ENCODE results near the gene CDC42EP3. TPM values are rescaled to one million over a fixed set of nuclear protein-coding genes. Genes with fewer than 3 reads are reported as not detected.

Gene CDC42EP3
- total and polyA plus RNA-seq, 9 donors = 12.0 to 82.7 (median 27.6) TPM

DNA sequence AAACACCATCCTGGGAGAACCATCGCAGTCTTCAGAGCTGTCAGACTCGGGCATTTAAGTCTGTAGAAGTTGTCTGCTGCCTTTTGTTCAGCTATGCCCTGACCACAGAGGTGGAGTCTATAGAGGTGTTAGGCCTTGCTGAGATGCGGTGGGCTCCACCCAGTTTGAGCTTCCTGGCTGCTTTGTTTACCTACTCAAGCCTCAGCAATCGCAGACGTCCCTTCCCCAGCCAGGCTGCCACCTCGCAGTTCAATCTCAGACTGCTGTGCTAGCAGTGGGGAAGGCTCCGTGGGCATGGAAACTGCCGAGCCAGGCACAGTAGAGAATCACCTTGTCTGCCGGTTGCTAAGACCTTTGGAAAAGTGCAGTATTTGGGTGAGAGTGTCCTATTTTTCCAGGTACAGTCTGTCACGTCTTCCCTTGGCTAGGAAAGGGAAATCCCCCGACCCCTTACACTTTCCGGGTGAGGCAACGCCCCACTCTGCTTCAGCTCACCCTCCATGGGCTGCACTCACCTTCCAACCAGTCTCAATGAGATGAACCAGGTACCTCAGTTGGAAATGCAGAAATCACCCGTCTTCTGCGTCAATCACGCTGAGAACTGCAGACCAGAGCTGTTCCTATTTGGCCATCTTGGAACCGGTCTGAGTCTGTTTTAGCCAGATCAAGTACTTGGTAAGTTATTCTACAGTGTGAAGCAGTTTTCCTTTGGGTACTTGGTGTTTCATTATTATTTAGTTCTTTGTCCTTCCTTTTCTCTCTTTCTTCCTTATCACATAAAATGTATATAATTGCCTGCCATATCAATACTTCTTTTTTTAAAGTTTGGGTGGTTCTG is 71.5 kb downstream of the CDC42EP3 start:
- WGBS, 3 donors = 97 to 98% (median 97%) methylated on average over 17 of the region's 17 CpGs

DNA sequence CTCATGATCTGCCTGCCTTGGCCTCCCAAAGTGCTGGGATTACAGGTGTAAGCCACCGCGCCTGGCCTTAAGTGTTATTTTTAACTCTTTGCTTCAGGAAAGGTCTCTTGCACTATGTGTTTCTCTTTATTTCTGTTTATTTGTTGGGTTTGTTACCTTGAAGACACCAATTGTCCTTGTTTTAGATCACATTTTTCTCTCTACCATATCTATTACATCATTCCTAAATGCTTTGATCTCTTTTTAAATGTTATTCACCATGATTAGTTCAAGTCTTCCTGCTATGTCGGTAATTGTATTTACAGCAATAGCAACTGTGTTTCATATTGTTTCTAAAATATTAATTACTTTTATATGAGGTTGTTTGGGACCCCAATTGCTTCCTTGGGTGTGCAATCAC is 77.7 kb downstream of the CDC42EP3 start:
- H3K27ac ChIP-seq = no peak overlapping the region
- TF ChIP-seq EP300 (IDR thresholded peaks at IDR 0.05) (no peak), POLR2A (IDR thresholded peaks at IDR 0.05) (no peak)
- TF ChIP-seq, protein P1, sequence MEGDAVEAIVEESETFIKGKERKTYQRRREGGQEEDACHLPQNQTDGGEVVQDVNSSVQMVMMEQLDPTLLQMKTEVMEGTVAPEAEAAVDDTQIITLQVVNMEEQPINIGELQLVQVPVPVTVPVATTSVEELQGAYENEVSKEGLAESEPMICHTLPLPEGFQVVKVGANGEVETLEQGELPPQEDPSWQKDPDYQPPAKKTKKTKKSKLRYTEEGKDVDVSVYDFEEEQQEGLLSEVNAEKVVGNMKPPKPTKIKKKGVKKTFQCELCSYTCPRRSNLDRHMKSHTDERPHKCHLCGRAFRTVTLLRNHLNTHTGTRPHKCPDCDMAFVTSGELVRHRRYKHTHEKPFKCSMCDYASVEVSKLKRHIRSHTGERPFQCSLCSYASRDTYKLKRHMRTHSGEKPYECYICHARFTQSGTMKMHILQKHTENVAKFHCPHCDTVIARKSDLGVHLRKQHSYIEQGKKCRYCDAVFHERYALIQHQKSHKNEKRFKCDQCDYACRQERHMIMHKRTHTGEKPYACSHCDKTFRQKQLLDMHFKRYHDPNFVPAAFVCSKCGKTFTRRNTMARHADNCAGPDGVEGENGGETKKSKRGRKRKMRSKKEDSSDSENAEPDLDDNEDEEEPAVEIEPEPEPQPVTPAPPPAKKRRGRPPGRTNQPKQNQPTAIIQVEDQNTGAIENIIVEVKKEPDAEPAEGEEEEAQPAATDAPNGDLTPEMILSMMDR (IDR thresholded peaks at IDR 0.05) = no peak
- no peak overlapping the region for H3K4me3 ChIP-seq
- peaks cover 4% of the 10 kb centered on the region for H3K4me1 ChIP-seq (ENCODE audit: insufficient read depth)
- 62 to 80% (median 63%) methylated on average over 3 of the region's 3 CpGs for WGBS, 3 donors
- intact Hi-C loops (cut with DNase I) = no loop called here
- H3K36me3 ChIP-seq = no peaks in the 10 kb centered on the region
- H3K9me3 ChIP-seq = no peaks in the 10 kb centered on the region
- H3K27me3 ChIP-seq = no peaks in the 10 kb centered on the region
- no peak for DNase-seq

More for the DNA sequence above, 71.5 kb downstream of the CDC42EP3 start:
- DNase-seq = no peak
- no peaks in the 10 kb centered on the region for H3K27me3 ChIP-seq
- no peaks in the 10 kb centered on the region for H3K9me3 ChIP-seq
- no peak overlapping the region for H3K27ac ChIP-seq
- no peak for TF ChIP-seq EP300 (IDR thresholded peaks at IDR 0.05)
- TF ChIP-seq, protein P1 (IDR thresholded peaks at IDR 0.05) = no peak
- no peak for TF ChIP-seq POLR2A (IDR thresholded peaks at IDR 0.05)
- H3K4me1 ChIP-seq (ENCODE audit: insufficient read depth) = peaks cover 2% of the 10 kb centered on the region
- H3K36me3 ChIP-seq = no peaks in the 10 kb centered on the region
- intact Hi-C loops (cut with DNase I) = no loop called here
- no peak overlapping the region for H3K4me3 ChIP-seq

DNA sequence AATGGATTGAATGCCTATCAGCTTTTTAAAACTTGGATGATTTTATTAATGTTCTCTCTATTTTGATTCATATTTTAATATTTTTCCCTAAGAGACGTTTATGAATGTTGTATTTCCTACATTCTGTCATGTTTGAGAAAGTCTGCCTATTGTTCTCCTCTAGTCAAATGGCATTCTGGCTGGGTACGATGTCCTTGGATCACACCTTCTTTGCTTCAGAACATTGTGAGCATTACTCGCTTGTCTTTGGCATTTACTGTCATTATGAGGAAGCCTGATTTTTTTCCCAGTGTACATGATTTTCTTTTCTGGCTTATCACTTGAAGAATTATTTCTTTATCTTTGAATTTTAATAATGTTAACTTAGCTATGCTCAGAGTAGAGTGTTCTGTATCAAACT is 78.4 kb downstream of the CDC42EP3 start:
- 66 to 69% (median 69%) methylated on average over 3 of the region's 3 CpGs for WGBS, 3 donors

More for the DNA sequence above, 78.4 kb downstream of the CDC42EP3 start:
- TF ChIP-seq POLR2A (IDR thresholded peaks at IDR 0.05) (no peak), EP300 (IDR thresholded peaks at IDR 0.05) (no peak)
- TF ChIP-seq, protein P1 (IDR thresholded peaks at IDR 0.05) = no peak
- Histone ChIP-seq H3K27ac (no peak overlapping the region), H3K27me3 (no peaks in the 10 kb centered on the region), H3K4me1 (ENCODE audit: insufficient read depth) (peaks cover 4% of the 10 kb centered on the region), H3K9me3 (no peaks in the 10 kb centered on the region), H3K4me3 (no peak overlapping the region), H3K36me3 (no peaks in the 10 kb centered on the region)
- DNase-seq = no peak
- intact Hi-C loops (cut with DNase I) = no loop called here
